HUES64 (cell line): ENCODE data around the gene PPP4R2.

Experiments
- H3K27ac ChIP-seq: 2 replicates; pipeline ENCODE4 v1.7.0; 2013; ENCODE audit warnings: low read depth, low read length, inconsistent platforms
- H3K27me3 ChIP-seq: 2 replicates; pipeline ENCODE4 v1.6.1; 2013; ENCODE audit warnings: mild to moderate bottlenecking, low read length; ENCODE audit not compliant: insufficient read depth
- H3K36me3 ChIP-seq: 2 replicates; pipeline ENCODE4 v1.6.1; 2013; ENCODE audit warnings: mild to moderate bottlenecking, low read length; ENCODE audit not compliant: insufficient read depth
- H3K4me1 ChIP-seq: 2 replicates; pipeline ENCODE4 v1.6.1; 2013; ENCODE audit warnings: mild to moderate bottlenecking, low read length, moderate library complexity; ENCODE audit not compliant: insufficient read depth
- H3K4me3 ChIP-seq: 2 replicates; pipeline ENCODE4 v1.5.1; 2013; ENCODE audit warnings: mild to moderate bottlenecking, low read length, moderate library complexity
- H3K9ac ChIP-seq: 2 replicates; pipeline ENCODE4 v1.6.1; 2013; ENCODE audit warnings: mild to moderate bottlenecking, low read depth, low read length
- H3K9me3 ChIP-seq: 2 replicates; pipeline ENCODE4 v1.6.1; 2013; ENCODE audit warnings: low read depth, low read length; ENCODE audit not compliant: insufficient read depth
- WGBS: fragments of 150-250, 120-280 bp; methylation state at CpG from one replicate; pipeline ENCODE4 v1.1.7; 2013; ENCODE audit warnings: missing lambda C conversion rate; 5-methylcytosine and 5-hydroxymethylcytosine counted together

The PPP4R2 gene

GRCh38 chr3:73098026-73098425 lies 101.4 kb downstream of the PPP4R2 start:
- 89% methylated on average over 2 of the region's 2 CpGs for WGBS
- no peaks in the 10 kb centered on the region for H3K36me3 ChIP-seq
- H3K4me1 ChIP-seq, result peaks cover 13% of the 10 kb centered on the region
- H3K4me3 ChIP-seq, result no peak overlapping the region
- no peak overlapping the region for H3K27ac ChIP-seq
- no peak overlapping the region for H3K9ac ChIP-seq
- H3K27me3 ChIP-seq, result no peaks in the 10 kb centered on the region
- H3K9me3 ChIP-seq, result no peaks in the 10 kb centered on the region

GRCh38 chr3:73098873-73099272 lies 102.3 kb downstream of the PPP4R2 start:
- Histone ChIP-seq H3K9ac (no peak overlapping the region), H3K27me3 (no peaks in the 10 kb centered on the region), H3K9me3 (no peaks in the 10 kb centered on the region), H3K4me3 (no peak overlapping the region), H3K27ac (no peak overlapping the region), H3K36me3 (no peaks in the 10 kb centered on the region), H3K4me1 (peaks cover 13% of the 10 kb centered on the region)
- no CpG with 5 or more reads among the region's 1 CpG for whole genome bisulfite sequencing

GRCh38 chr3:73100741-73101559 lies 104.3 kb downstream of the PPP4R2 start:
- no peak overlapping the region for H3K9ac ChIP-seq
- WGBS, result 48% methylated on average over 9 of the region's 9 CpGs
- H3K27me3 ChIP-seq, result no peaks in the 10 kb centered on the region
- H3K4me1 ChIP-seq, result peaks cover 3% of the 10 kb centered on the region
- no peak overlapping the region for H3K4me3 ChIP-seq
- no peaks in the 10 kb centered on the region for H3K9me3 ChIP-seq
- no peaks in the 10 kb centered on the region for H3K36me3 ChIP-seq
- H3K27ac ChIP-seq, result no peak overlapping the region

DNA sequence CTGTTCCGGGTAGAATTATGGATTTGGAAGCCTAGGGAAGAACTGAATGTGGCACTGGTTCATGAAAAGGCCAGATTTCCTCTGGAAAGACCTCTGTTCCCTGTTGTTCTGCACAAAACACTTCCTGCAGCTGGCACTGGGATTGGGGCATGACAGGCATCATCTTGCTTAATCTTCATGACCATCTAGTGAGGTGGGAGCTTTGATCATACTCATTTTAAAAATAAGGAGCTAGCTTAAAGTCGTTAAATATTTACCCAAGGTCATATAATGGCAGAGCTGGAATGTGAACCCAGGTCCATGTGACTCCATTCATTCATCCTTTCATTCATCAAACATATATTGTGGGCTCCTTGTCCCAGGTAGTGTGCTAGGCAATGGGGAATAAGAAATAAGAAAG lies 105.3 kb downstream of the PPP4R2 start:
- Histone ChIP-seq H3K4me1 (peaks cover 3% of the 10 kb centered on the region), H3K4me3 (no peak overlapping the region), H3K27me3 (no peaks in the 10 kb centered on the region), H3K9ac (no peak overlapping the region), H3K9me3 (no peaks in the 10 kb centered on the region), H3K27ac (no peak overlapping the region), H3K36me3 (no peaks in the 10 kb centered on the region)
- 89% methylated on average over 2 of the region's 2 CpGs for WGBS

GRCh38 chr3:73107215-73107614 lies 110.6 kb downstream of the PPP4R2 start:
- H3K4me1 ChIP-seq, result no peaks in the 10 kb centered on the region
- WGBS, result 82% methylated on average over 3 of the region's 3 CpGs
- no peak overlapping the region for H3K4me3 ChIP-seq
- no peak overlapping the region for H3K27ac ChIP-seq
- no peaks in the 10 kb centered on the region for H3K27me3 ChIP-seq
- H3K9me3 ChIP-seq, result no peaks in the 10 kb centered on the region
- H3K9ac ChIP-seq, result no peak overlapping the region
- H3K36me3 ChIP-seq, result no peaks in the 10 kb centered on the region

GRCh38 chr3:73107676-73108187 lies 111.1 kb downstream of the PPP4R2 start:
- no peak overlapping the region for H3K27ac ChIP-seq
- no peaks in the 10 kb centered on the region for H3K36me3 ChIP-seq
- no peaks in the 10 kb centered on the region for H3K9me3 ChIP-seq
- H3K4me1 ChIP-seq, result no peaks in the 10 kb centered on the region
- WGBS, result 94% methylated on average over 5 of the region's 5 CpGs
- no peak overlapping the region for H3K9ac ChIP-seq
- no peaks in the 10 kb centered on the region for H3K27me3 ChIP-seq
- no peak overlapping the region for H3K4me3 ChIP-seq

DNA sequence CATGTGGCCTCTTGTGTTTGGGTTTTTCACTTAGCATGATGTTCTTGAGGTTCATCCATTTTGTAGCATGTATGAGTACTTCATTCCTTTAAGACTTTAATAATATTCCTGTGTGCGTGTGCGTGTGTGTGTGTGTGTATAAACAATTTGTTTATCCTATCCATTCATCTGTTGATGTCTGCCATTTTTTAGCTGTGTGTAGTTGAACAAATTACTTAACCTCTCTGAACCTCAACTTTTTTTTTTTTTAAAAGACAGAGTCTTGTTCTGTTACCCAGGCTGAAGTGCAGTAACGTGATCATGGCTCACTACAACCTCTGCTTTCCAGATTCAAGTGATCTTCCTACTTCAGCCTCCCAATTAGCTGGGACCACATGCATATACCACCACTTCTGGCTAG lies 112.1 kb downstream of the PPP4R2 start:
- WGBS, result 90% methylated on average over 1 of the region's 3 CpGs
- H3K4me1 ChIP-seq, result no peaks in the 10 kb centered on the region
- H3K9ac ChIP-seq, result no peak overlapping the region
- H3K4me3 ChIP-seq, result no peak overlapping the region
- no peaks in the 10 kb centered on the region for H3K36me3 ChIP-seq
- no peaks in the 10 kb centered on the region for H3K9me3 ChIP-seq
- H3K27me3 ChIP-seq, result no peaks in the 10 kb centered on the region
- no peak overlapping the region for H3K27ac ChIP-seq

DNA sequence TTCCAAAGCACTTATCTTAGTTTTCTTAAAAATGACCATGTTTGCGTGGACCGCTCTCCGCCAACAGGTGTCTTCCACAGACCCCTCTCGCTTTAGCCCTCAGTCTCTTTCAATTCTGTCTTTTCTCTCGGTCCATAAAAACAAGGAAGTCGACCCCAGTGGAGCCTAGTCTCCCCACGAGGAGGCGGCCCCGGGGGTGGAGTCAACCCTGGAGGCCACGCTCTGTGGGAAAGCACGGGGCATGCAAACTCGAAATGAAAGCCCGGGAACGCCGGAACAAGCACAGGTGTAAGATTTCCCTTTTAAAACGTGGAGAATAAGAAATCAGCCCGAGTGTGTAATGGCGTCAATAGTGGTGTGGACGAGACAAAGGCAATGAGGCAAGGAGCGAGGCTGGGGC lies 113.9 kb downstream of the PPP4R2 start:
- Histone ChIP-seq H3K4me3 (no peak overlapping the region), H3K27me3 (no peaks in the 10 kb centered on the region), H3K9ac (no peak overlapping the region), H3K36me3 (no peaks in the 10 kb centered on the region), H3K9me3 (no peaks in the 10 kb centered on the region), H3K27ac (no peak overlapping the region), H3K4me1 (no peaks in the 10 kb centered on the region)
- 83% methylated on average over 20 of the region's 20 CpGs for WGBS

DNA sequence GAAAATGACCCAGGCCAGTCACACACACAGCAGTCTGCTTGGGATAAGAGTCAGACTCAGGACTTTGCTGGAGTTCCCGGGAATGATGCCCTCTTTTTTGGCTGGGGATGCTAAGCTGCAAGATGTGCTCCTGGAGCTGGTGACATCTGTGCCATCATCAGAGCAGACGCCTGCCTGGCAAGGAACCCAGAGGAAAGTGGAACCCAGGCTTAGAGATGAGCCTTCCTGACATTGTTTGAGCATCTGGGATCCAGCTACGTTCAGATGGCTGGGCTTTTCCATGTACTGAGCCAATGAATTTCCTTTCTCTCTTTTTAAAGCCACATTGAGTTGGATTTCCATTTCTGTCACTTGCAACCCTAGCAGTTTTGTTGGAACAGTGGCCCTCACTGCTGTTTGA lies 118.1 kb downstream of the PPP4R2 start:
- H3K4me1 ChIP-seq, result no peaks in the 10 kb centered on the region
- H3K36me3 ChIP-seq, result no peaks in the 10 kb centered on the region
- H3K9me3 ChIP-seq, result no peaks in the 10 kb centered on the region
- no peak overlapping the region for H3K4me3 ChIP-seq
- no peak overlapping the region for H3K27ac ChIP-seq
- 90% methylated on average over 3 of the region's 3 CpGs for WGBS
- H3K9ac ChIP-seq, result no peak overlapping the region
- H3K27me3 ChIP-seq, result no peaks in the 10 kb centered on the region

DNA sequence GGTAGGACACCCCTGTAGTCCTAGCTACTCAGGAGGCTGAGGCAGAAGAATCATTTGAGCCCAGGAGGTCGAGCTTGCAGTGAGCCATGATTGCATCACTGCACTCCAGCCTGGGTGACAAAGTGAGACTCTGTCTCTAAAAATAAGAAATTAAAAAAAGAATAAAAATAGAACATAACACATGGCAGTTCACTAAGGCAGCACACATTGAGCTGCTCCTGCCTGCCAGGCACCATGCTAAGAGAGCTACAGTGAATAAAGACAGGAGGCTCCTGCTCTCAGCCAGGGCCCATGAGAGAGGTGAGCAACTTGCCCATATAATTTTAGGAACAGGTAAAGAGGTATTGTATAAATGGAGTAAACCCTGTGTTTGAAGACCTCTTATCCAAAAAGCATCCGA lies 119.2 kb downstream of the PPP4R2 start:
- Histone ChIP-seq H3K27ac (no peak overlapping the region), H3K4me1 (no peaks in the 10 kb centered on the region), H3K9ac (no peak overlapping the region), H3K27me3 (no peaks in the 10 kb centered on the region), H3K36me3 (no peaks in the 10 kb centered on the region), H3K4me3 (no peak overlapping the region), H3K9me3 (no peaks in the 10 kb centered on the region)
- WGBS, result 87% methylated on average over 2 of the region's 2 CpGs
